PC-3 (cell line): ENCODE results near the gene ARHGAP9. TPM values are rescaled to one million over a fixed set of nuclear protein-coding genes. Genes with fewer than 3 reads are reported as not detected.

ENCODE experiments used
- ATAC-seq: fragments of 200-7000 bp; cut with Tn5 transposase; 2 replicates; pipeline ENCODE4 v1.9.1; 2020; ENCODE audit warnings: mild to moderate bottlenecking, moderate library complexity
- BruUV-seq: library from RNA; stranded (reverse); fragments of 400-500 nt; replicated peaks from 2 replicates; lab custom pipeline; 2021; lab: Mats Ljungman, UMichigan
- CTCF ChIA-PET: fragments of 300-600 bp; sonication (Branson Sonifier 250); formaldehyde crosslinking; loops from one replicate; lab custom pipeline; 2022; ENCODE audit warnings: antibody characterized with exemption; lab: Charles Lee
- POLR2A ChIA-PET: fragments of 300-600 bp; sonication (Branson Sonifier 250); formaldehyde crosslinking; loops from one replicate; lab custom pipeline; 2022; ENCODE audit warnings: antibody characterized with exemption; ENCODE audit not compliant: unreplicated experiment; lab: Charles Lee
- DNase-seq: peaks from one replicate; pipeline ENCODE4 v3.0.0-alpha.2; 2015
- H2AFZ ChIP-seq: fragments of 300-600 bp; sonication (generic); 2 replicates; pipeline ENCODE4 v1.6.0; 2016; ENCODE audit warnings: antibody characterized with exemption, low read length
- H3F3A ChIP-seq: fragments of 300-600 bp; sonication (generic); one replicate; pipeline ENCODE4 v1.6.0; 2017; ENCODE audit warnings: antibody characterized with exemption, low read length, control low read depth, mild to moderate bottlenecking; ENCODE audit not compliant: unreplicated experiment
- H3K27ac ChIP-seq: fragments of 300-600 bp; sonication (generic); 2 replicates; pipeline ENCODE4 v1.5.1; 2016; ENCODE audit warnings: mild to moderate bottlenecking, low read length
- H3K27me3 ChIP-seq: fragments of 300-600 bp; sonication (generic); 2 replicates; pipeline ENCODE4 v1.6.1; 2016; ENCODE audit warnings: low read length, mixed read lengths
- H3K36me3 ChIP-seq: fragments of 300-600 bp; sonication (generic); 2 replicates; pipeline ENCODE4 v1.6.1; 2016; ENCODE audit warnings: low read depth, mixed run types, low read length, mixed read lengths
- H3K4me1 ChIP-seq: fragments of 300-600 bp; sonication (generic); 2 replicates; pipeline ENCODE4 v1.5.1; 2016; ENCODE audit warnings: low read length; ENCODE audit not compliant: insufficient read depth
- H3K4me2 ChIP-seq: fragments of 300-600 bp; sonication (generic); 2 replicates; pipeline ENCODE4 v1.6.0; 2016; ENCODE audit warnings: low read length
- H3K4me3 ChIP-seq: fragments of 300-600 bp; sonication (generic); 2 replicates; pipeline ENCODE4 v1.5.1; 2016; ENCODE audit warnings: mild to moderate bottlenecking, low read length, mixed read lengths
- H3K79me2 ChIP-seq: fragments of 300-600 bp; sonication (generic); 2 replicates; pipeline ENCODE4 v1.6.1; 2017; ENCODE audit warnings: low read length, mixed read lengths
- H3K9ac ChIP-seq: fragments of 300-600 bp; sonication (generic); 2 replicates; pipeline ENCODE4 v1.6.0; 2016; ENCODE audit warnings: mild to moderate bottlenecking, low read length
- H3K9me2 ChIP-seq: fragments of 300-600 bp; sonication (generic); replicated peaks from 2 replicates; pipeline ENCODE4 v1.6.1; 2016; ENCODE audit warnings: mixed run types, low read length, mixed read lengths
- H3K9me3 ChIP-seq: fragments of 300-600 bp; sonication (generic); 2 replicates; pipeline ENCODE4 v1.6.1; 2016; ENCODE audit warnings: low read length, mixed read lengths
- H4K20me1 ChIP-seq: fragments of 300-600 bp; sonication (generic); 2 replicates; pipeline ENCODE4 v1.6.1; 2016; ENCODE audit warnings: low read length, mixed read lengths
- EZH2 ChIP-seq: fragments of 300-600 bp; sonication (generic); IDR thresholded peaks from one replicate; pipeline ENCODE4 v1.6.1; 2017; ENCODE audit warnings: antibody characterized with exemption, mild to moderate bottlenecking, low read length; ENCODE audit not compliant: unreplicated experiment
- EZH2phosphoT487 ChIP-seq: fragments of 300-600 bp; sonication (generic); IDR thresholded peaks from 2 replicates; pipeline ENCODE4 v1.6.1; 2018; ENCODE audit warnings: mild to moderate bottlenecking, antibody characterized with exemption, low read length, borderline replicate concordance
- intact Hi-C: fragments of 100-400 bp; cut with micrococcal nuclease; formaldehyde crosslinking; loops from 2 replicates; pipeline ENCODE4 v1.9.0; 2023
- total RNA-seq: library from RNA; depleted of rRNA; stranded (reverse); fragments of >200 nt; gene quantifications from 2 replicates; pipeline ENCODE4 v1.2.3, GENCODE V29; 2014
- TF ChIP-seq, protein P1 (sequence below): fragments of 300-600 bp; sonication (generic); conservative IDR thresholded peaks from 2 replicates; pipeline ENCODE4 v1.5.1; 2017; ENCODE audit warnings: antibody characterized with exemption, low read depth, mild to moderate bottlenecking, low read length

Gene ARHGAP9
- total RNA-seq, 1 experiment from 2014 or later = not detected

DNA sequence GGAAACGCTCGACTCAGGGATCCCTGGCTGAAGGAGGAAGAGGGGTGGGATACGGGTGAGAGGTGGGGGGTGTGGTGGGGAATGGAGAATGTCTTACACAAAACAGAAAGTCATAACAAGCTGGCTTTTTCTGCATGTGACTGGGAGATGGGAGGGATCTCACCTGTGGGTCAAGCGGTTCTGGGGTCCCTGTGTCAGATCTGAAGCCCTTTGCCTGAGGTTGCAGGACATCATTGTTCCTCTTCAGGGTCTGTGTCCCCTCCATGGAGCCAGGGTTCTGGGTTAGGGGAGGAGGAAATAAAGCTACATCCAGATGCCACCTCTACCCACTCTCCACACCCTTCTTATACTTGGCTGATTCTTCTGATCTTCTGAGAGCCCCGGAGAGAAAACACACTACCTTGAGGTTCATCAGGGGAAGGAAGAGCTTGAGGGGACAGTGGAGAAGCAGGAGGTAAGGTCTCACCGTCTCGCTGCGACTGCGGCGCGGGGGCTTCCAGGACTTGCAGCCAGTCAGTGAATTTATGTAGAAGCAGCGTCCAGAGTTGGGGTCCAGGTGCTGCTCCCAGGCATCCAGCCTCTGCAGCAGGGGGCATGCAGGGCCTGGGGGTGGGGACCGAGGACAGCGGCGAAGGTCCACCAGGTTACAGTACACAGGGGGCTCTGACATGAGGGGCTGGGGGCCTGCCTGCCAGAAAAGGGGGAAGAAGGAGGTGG lies 2.5 kb downstream of the ARHGAP9 start:
- no peaks in the 10 kb centered on the region for H3F3A ChIP-seq
- H3K9ac ChIP-seq = no peak overlapping the region
- no TSS peak for BruUV-seq
- DNase-seq = no peak
- H3K27me3 ChIP-seq = peaks cover 47% of the 10 kb centered on the region
- intact Hi-C loops = no loop called here
- no peaks in the 10 kb centered on the region for H3K9me3 ChIP-seq
- no peak overlapping the region for H3K4me2 ChIP-seq
- no peaks in the 10 kb centered on the region for H3K9me2 ChIP-seq
- no peaks in the 10 kb centered on the region for H3K36me3 ChIP-seq
- TF ChIP-seq, protein P1, sequence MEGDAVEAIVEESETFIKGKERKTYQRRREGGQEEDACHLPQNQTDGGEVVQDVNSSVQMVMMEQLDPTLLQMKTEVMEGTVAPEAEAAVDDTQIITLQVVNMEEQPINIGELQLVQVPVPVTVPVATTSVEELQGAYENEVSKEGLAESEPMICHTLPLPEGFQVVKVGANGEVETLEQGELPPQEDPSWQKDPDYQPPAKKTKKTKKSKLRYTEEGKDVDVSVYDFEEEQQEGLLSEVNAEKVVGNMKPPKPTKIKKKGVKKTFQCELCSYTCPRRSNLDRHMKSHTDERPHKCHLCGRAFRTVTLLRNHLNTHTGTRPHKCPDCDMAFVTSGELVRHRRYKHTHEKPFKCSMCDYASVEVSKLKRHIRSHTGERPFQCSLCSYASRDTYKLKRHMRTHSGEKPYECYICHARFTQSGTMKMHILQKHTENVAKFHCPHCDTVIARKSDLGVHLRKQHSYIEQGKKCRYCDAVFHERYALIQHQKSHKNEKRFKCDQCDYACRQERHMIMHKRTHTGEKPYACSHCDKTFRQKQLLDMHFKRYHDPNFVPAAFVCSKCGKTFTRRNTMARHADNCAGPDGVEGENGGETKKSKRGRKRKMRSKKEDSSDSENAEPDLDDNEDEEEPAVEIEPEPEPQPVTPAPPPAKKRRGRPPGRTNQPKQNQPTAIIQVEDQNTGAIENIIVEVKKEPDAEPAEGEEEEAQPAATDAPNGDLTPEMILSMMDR = no peak
- TF ChIP-seq EZH2 = no peak
- TF ChIP-seq EZH2phosphoT487 = no peak
- no peak for ATAC-seq
- H3K79me2 ChIP-seq = no peaks in the 10 kb centered on the region
- no peaks in the 10 kb centered on the region for H4K20me1 ChIP-seq
- POLR2A ChIA-PET = no interaction called here
- no peaks in the 10 kb centered on the region for H3K4me1 ChIP-seq
- H2AFZ ChIP-seq = no peak overlapping the region
- no peak overlapping the region for H3K4me3 ChIP-seq
- CTCF ChIA-PET = no interaction called here
- no peak overlapping the region for H3K27ac ChIP-seq

GRCh38 chr12:57476162-57476992 lies 3.3 kb downstream of the ARHGAP9 start:
- no peak for DNase-seq
- intact Hi-C loops = no loop called here
- H3K27me3 ChIP-seq = peaks cover 55% of the 10 kb centered on the region
- no peak overlapping the region for H3K4me3 ChIP-seq
- no peaks in the 10 kb centered on the region for H3K79me2 ChIP-seq
- ATAC-seq = no peak
- no peaks in the 10 kb centered on the region for H3K9me2 ChIP-seq
- TF ChIP-seq, protein P1 = 0 out of 2 replicates have a peak, but pooled peaks have one; percentile 16
- no peak for TF ChIP-seq EZH2phosphoT487
- no TSS peak for BruUV-seq
- no peak overlapping the region for H2AFZ ChIP-seq
- no peaks in the 10 kb centered on the region for H3K9me3 ChIP-seq
- H3K4me2 ChIP-seq = peak overlapping the region; percentile 22; the same call in 1 of the 2 replicates
- H3K36me3 ChIP-seq = no peaks in the 10 kb centered on the region
- H3K4me1 ChIP-seq = no peaks in the 10 kb centered on the region
- ChIA-PET CTCF (no interaction called here), POLR2A (no interaction called here)
- no peaks in the 10 kb centered on the region for H3F3A ChIP-seq
- H4K20me1 ChIP-seq = no peaks in the 10 kb centered on the region
- H3K27ac ChIP-seq = no peak overlapping the region
- H3K9ac ChIP-seq = no peak overlapping the region
